ENCODE data around the gene ARHGAP23. TPM values are rescaled to one million over a fixed set of nuclear protein-coding genes. Genes with fewer than 3 reads are reported as not detected.

The ARHGAP23 gene
- total RNA-seq, 1 experiment from 2014 or later = 97.9 TPM

DNA sequence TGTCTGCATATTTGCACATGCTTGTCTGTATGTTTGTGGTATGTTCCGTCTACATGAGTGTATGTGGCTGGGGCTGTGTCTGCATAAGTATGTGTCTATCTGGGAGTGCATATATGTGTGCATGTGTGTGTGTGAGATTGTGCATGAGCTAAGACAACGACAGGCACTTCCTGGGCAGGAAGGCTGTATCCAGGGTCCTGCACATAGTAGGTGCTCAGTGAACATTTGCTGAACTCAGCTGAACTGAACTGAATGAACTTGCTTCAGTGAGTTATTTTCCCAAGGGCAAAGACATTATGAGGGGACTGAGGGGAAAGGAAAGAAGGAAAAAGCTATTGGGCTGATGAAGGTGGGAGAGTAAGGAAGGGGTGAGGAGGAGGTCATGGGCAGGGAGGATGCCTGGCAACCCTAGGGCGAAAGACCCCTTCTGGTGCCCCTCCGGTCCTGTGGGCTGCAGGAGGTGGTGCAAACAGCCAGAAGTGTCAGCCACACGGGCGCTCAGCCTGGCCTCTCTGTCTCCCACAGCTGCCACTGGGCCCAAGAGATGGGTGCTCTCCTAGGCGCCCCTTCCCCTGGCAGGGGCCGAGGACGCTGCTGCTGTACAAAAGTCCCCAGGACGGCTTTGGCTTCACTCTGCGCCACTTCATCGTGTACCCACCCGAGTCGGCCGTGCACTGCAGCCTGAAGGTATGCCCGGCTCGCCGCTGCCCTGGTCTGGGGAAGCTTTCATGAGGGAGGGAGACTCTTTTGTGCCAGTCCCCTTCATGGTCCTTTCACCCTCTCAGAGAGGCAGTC lies 29.5 kb downstream of the ARHGAP23 start:
- Histone ChIP-seq H4K8ac (replicated peaks; ENCODE audit: insufficient read length, low read depth, low read length) (peak overlapping the region; percentile 60), H4K91ac (ENCODE audit: insufficient read length, low read depth, low read length) (no peak overlapping the region), H3K9ac (ENCODE audit: extremely low read depth, insufficient read length, low read length) (no peak overlapping the region), H3K27me3 (ENCODE audit: insufficient read depth, low read length) (no peaks in the 10 kb centered on the region), H3K79me2 (ENCODE audit: insufficient read depth, low read length) (peaks cover 26% of the 10 kb centered on the region; the same call in 1 of the 2 replicates), H2BK15ac (ENCODE audit: low read depth, low read length) (no peak overlapping the region), H3K14ac (ENCODE audit: insufficient read depth, low read length) (no peak overlapping the region), H4K5ac (ENCODE audit: insufficient read length, low read depth, low read length) (peak overlapping the region; percentile 69), H3K23me2 (ENCODE audit: insufficient read length, low read depth, low read length, poor library complexity, severe bottlenecking) (peaks cover 10% of the 10 kb centered on the region), H3K9me3 (ENCODE audit: control insufficient read depth, low read depth, low read length) (no peaks in the 10 kb centered on the region), H3K4ac (ENCODE audit: low read depth, low read length) (no peak overlapping the region), H2BK20ac (ENCODE audit: low read depth, low read length, poor library complexity, severe bottlenecking) (no peak overlapping the region), H3K79me1 (ENCODE audit: insufficient read depth, low read depth, low read length, poor library complexity, severe bottlenecking) (peaks cover 2% of the 10 kb centered on the region), H2BK120ac (ENCODE audit: low read depth, low read length, poor library complexity, severe bottlenecking) (no peak overlapping the region), H2AFZ (ENCODE audit: low read length) (no peak overlapping the region), H4K20me1 (ENCODE audit: control insufficient read depth, insufficient read depth, insufficient read length) (peaks cover 10% of the 10 kb centered on the region), H3K4me1 (ENCODE audit: insufficient read depth, low read length) (peaks cover 20% of the 10 kb centered on the region; the same call in 1 of the 2 replicates), H3T11ph (ENCODE audit: low read length) (no peak overlapping the region), H2AK5ac (ENCODE audit: insufficient read length, low read length) (no peak overlapping the region), H3K4me2 (ENCODE audit: insufficient read depth, insufficient read length, low read length) (no peak overlapping the region), H3K27ac (ENCODE audit: insufficient read length, low read depth, low read length) (no peak overlapping the region), H3K23ac (ENCODE audit: insufficient read length, low read depth, low read length) (peak overlapping the region; percentile 60), H2BK5ac (ENCODE audit: insufficient read length, low read length) (no peak overlapping the region), H3K56ac (ENCODE audit: insufficient read length, low read depth, low read length) (no peak overlapping the region), H3K18ac (ENCODE audit: insufficient read length, low read depth, low read length) (no peak overlapping the region), H2BK12ac (ENCODE audit: insufficient read length, low read depth, low read length) (no peak overlapping the region)
- Mint-ChIP-seq H3K4me1 (peaks cover 39 to 44% of the 10 kb centered on the region in 2 experiments), H3K27ac (peak overlapping the region; percentile 0 to 93 (median 12); a peak in 5 of 7 replicates), H3K4me3 (peak overlapping the region in 1 of 2 experiments; percentile 12; a peak in 1 of 5 replicates), H3K9me3 (no peaks in the 10 kb centered on the region), H3K27me3 (ENCODE audit: low read depth) (no peaks in the 10 kb centered on the region; the same call in 1 of the 2 replicates), H3K36me3 (ENCODE audit: insufficient read depth in 1 of 3, low read depth in 3 of 3) (peaks cover 10 to 43% (median 15%) of the 10 kb centered on the region in 3 experiments; a peak in 6 of 7 replicates)
- WGBS (ENCODE audit: extremely low coverage, insufficient read length, low lambda C conversion rate) = no CpG with 5 or more reads among the region's 18 CpGs
- TF ChIP-seq, protein P1, sequence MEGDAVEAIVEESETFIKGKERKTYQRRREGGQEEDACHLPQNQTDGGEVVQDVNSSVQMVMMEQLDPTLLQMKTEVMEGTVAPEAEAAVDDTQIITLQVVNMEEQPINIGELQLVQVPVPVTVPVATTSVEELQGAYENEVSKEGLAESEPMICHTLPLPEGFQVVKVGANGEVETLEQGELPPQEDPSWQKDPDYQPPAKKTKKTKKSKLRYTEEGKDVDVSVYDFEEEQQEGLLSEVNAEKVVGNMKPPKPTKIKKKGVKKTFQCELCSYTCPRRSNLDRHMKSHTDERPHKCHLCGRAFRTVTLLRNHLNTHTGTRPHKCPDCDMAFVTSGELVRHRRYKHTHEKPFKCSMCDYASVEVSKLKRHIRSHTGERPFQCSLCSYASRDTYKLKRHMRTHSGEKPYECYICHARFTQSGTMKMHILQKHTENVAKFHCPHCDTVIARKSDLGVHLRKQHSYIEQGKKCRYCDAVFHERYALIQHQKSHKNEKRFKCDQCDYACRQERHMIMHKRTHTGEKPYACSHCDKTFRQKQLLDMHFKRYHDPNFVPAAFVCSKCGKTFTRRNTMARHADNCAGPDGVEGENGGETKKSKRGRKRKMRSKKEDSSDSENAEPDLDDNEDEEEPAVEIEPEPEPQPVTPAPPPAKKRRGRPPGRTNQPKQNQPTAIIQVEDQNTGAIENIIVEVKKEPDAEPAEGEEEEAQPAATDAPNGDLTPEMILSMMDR (conservative IDR thresholded peaks at IDR 0.05) = no peak
- no peak for DNase-seq
